OCI-LY7 (cell line): Measurements from ENCODE around the gene TRIP12.

Experiments
- EZH2phosphoT487 ChIP-seq: fragments of 200-600 bp; sonication (generic); IDR thresholded peaks from 2 replicates; pipeline ENCODE4 v1.6.1; 2018; ENCODE audit warnings: low read depth, borderline replicate concordance, mild to moderate bottlenecking, mixed run types, antibody characterized with exemption, low read length, moderate library complexity, mixed read lengths
- TF ChIP-seq, protein P1 (sequence below): fragments of 200-600 bp; sonication (generic); conservative IDR thresholded peaks from 2 replicates; pipeline ENCODE4 v1.5.1; 2014; ENCODE audit warnings: mild to moderate bottlenecking, antibody characterized with exemption, low read length, moderate library complexity, mixed read lengths

DNA sequence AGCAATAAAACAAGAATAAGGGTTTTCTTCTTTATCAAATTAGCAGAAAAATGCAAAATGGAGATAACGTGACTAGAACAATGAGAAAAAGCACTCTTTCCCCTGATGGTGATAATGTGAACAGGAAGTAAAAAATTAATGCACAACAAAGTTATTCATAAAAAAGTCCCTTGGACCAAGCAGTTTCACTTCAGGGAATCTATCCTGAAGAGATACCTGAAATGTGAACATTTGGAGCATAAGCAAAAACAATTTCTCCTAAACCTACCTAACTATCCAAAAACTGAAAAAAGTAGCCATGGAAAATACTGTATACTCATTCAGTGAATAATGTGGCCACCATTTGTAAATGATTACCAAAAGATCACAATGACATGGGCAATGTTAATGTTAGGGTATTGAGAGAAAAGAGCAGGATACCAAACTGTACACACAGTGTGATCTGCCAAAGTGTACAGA lies 48.7 kb downstream of the TRIP12 start:
- TF ChIP-seq, protein P1, sequence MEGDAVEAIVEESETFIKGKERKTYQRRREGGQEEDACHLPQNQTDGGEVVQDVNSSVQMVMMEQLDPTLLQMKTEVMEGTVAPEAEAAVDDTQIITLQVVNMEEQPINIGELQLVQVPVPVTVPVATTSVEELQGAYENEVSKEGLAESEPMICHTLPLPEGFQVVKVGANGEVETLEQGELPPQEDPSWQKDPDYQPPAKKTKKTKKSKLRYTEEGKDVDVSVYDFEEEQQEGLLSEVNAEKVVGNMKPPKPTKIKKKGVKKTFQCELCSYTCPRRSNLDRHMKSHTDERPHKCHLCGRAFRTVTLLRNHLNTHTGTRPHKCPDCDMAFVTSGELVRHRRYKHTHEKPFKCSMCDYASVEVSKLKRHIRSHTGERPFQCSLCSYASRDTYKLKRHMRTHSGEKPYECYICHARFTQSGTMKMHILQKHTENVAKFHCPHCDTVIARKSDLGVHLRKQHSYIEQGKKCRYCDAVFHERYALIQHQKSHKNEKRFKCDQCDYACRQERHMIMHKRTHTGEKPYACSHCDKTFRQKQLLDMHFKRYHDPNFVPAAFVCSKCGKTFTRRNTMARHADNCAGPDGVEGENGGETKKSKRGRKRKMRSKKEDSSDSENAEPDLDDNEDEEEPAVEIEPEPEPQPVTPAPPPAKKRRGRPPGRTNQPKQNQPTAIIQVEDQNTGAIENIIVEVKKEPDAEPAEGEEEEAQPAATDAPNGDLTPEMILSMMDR = no peak
- TF ChIP-seq EZH2phosphoT487 = no peak
